BJ (cell line): ENCODE data around the gene POU2AF1. TPM values are rescaled to one million over a fixed set of nuclear protein-coding genes. Genes with fewer than 3 reads are reported as not detected.

ENCODE experiments used
- CTCF ChIA-PET: fragments of 350-600 bp; formaldehyde crosslinking; extraction: SDS; loops from one replicate; lab custom pipeline; 2021; ENCODE audit warnings: antibody characterized with exemption, inconsistent platforms; lab: Yijun Ruan, JAX
- POLR2A ChIA-PET: fragments of 300-600 bp; sonication (Branson Sonifier 250); formaldehyde crosslinking; extraction: SDS; loops from one replicate; lab custom pipeline; 2021; ENCODE audit warnings: antibody characterized with exemption; lab: Charles Lee
- DNase-seq: peaks from one replicate; pipeline ENCODE4 v3.0.0-alpha.2; 2011; ENCODE audit warnings: low read depth
- H3K27me3 ChIP-seq: 2 replicates; pipeline ENCODE4 v1.6.0; 2011; ENCODE audit warnings: low read length; ENCODE audit not compliant: control insufficient read depth, insufficient read depth
- H3K36me3 ChIP-seq: 2 replicates; pipeline ENCODE4 v1.5.1; 2011; ENCODE audit warnings: low read length; ENCODE audit not compliant: control insufficient read depth, insufficient read depth
- H3K4me3 ChIP-seq: 2 replicates; pipeline ENCODE4 v1.5.1; 2011; ENCODE audit warnings: low read depth, mild to moderate bottlenecking, control low read depth, low read length
- polyA minus RNA-seq: library from RNA; depleted of rRNA, polyadenylated mRNA; stranded (reverse); fragments of >200 nt; gene quantifications from 2 replicates; pipeline ENCODE4 v1.2.3, GENCODE V29; 2011; rRNA and poly(A)+ RNA removed
- polyA plus RNA-seq: library from polyadenylated mRNA; depleted of rRNA; stranded (reverse); fragments of >200 nt; gene quantifications from 2 replicates; pipeline ENCODE4 v1.2.3, GENCODE V29; 2011; rRNA removed
- TF ChIP-seq, protein P1 (sequence below): IDR thresholded peaks from 2 replicates; pipeline ENCODE4 v1.5.1; 2011; ENCODE audit warnings: low read depth, mild to moderate bottlenecking, control low read depth, inconsistent platforms, low read length, moderate library complexity; ENCODE audit not compliant: insufficient read depth

The POU2AF1 gene, protein sequence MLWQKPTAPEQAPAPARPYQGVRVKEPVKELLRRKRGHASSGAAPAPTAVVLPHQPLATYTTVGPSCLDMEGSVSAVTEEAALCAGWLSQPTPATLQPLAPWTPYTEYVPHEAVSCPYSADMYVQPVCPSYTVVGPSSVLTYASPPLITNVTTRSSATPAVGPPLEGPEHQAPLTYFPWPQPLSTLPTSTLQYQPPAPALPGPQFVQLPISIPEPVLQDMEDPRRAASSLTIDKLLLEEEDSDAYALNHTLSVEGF
- polyA plus RNA-seq (not detected in 2 replicates), polyA minus RNA-seq (not detected in 2 replicates)

DNA sequence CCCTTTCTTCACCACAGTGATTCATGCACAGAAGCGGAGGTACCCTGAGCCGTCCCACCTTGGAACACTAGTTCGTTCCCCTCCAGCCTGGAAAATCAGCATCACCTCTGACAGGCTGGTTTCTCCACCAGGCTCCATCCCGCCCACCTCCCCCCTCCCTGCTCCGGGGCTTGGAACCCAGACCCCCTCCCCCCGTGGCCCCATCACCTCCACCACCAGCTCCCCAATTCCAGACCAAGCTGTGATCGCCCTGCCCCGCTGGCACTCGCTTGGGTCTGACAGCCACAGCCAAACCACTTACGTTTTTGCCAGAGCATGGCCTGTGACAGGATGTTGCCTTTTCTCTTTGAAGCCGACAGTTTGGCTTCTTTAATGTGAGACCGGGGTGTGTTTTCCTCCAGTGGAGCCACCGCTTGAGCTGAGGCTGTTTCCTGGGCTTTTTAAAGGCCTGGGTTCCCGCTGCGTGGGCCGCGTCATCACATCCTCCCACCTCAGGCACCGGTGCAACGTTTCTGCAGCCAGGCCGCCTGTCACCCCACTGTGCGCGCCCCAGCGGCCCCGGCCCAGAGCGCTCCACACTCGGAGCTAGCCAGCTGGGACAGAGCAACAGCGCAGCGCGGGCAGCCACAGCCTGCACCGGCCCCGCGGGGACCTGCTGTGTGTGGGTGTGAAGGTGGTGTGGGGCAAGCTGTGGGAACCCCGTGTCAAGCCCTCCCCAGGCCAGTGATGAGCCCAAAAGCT lies at the start of gene POU2AF1:
Gene POU2AF1 (minus strand): TSS at position 415 of the 741 bp plus-strand sequence. CDS start 98 bp downstream, at position 317.
- DNase-seq, result no peak
- POLR2A ChIA-PET, result no interaction called here
- TF ChIP-seq, protein P1, sequence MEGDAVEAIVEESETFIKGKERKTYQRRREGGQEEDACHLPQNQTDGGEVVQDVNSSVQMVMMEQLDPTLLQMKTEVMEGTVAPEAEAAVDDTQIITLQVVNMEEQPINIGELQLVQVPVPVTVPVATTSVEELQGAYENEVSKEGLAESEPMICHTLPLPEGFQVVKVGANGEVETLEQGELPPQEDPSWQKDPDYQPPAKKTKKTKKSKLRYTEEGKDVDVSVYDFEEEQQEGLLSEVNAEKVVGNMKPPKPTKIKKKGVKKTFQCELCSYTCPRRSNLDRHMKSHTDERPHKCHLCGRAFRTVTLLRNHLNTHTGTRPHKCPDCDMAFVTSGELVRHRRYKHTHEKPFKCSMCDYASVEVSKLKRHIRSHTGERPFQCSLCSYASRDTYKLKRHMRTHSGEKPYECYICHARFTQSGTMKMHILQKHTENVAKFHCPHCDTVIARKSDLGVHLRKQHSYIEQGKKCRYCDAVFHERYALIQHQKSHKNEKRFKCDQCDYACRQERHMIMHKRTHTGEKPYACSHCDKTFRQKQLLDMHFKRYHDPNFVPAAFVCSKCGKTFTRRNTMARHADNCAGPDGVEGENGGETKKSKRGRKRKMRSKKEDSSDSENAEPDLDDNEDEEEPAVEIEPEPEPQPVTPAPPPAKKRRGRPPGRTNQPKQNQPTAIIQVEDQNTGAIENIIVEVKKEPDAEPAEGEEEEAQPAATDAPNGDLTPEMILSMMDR, result no peak
- CTCF ChIA-PET, result no interaction called here
- no peak within 1 kb of the TSS for H3K4me3 ChIP-seq
- H3K27me3 ChIP-seq, result 0 out of 2 replicates have a peak, but pooled peaks cover 3% of the 10 kb centered on the region
- no peaks in the 10 kb centered on the region for H3K36me3 ChIP-seq

DNA sequence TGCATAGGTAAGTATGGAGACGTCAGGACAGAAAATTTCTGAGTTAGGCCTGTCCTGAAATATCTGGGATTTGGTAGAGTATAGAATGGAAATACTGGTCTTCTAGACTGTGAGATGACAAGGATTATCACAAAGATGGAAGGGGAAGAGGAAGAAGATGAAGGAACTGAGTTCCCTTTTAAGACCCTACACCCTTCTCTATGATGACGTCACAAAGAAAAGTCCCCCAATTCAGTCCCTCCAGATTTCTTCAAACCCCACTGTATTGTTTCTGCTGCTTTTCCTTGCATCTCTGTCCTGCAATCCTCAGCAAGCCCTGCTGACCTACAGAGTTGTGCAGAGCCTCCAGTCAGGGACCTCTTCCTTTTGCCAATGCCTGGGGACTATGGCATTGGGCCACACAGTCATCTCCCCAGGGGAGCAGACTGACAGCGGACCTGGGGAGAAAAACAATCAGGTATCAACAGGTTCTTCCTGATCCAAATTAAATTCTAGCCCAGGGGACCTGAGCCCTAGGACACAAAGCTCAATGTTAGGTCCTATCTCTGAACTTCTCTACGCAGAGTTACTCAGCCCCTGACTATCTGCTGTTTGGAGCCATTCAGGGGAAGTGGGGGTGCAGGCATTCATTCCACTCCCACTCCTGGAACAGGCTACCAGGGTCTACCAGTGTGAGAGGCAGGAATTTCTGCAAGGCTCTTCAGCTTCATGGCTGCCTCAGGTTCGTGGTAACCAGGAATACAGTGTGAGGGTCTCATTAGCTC lies 49.2 kb upstream of the POU2AF1 start:
- TF ChIP-seq, protein P1, result no peak
- POLR2A ChIA-PET, result no interaction called here
- CTCF ChIA-PET, result interaction anchor here (0.9 to 16.8 kb wide), 15 partner anchors 9 to 189 kb away, joined by 3 to 231 read pairs (median 5); partner anchors contain the start of gene POU2AF3
- H3K4me3 ChIP-seq, result no peak overlapping the region
- no peak for DNase-seq
- H3K36me3 ChIP-seq, result no peaks in the 10 kb centered on the region
- peaks cover 3% of the 10 kb centered on the region for H3K27me3 ChIP-seq

DNA sequence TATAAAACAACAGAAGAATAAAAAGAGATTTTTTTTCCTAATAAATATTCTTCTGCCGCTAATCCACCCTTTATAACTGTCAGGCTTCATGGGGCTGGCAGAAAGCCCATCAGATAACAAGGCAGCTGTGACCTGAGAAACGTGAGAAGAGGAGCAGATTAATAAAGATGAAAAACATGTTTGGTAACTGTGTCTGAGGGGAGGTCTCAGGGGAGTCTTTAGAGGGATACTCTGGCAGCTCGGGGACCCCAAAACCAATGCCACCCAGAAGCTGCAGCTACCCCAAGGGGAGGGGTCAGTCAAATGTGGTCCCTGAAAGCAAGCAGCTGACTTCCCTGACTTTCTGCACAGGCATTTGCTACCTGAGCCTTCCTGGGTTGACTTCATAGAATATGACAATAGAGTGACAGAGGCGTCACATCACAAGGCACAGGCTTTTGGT lies 48.4 kb upstream of the POU2AF1 start:
- POLR2A ChIA-PET, result no interaction called here
- CTCF ChIA-PET, result interaction anchor here (1.4 to 16.8 kb wide), 7 partner anchors 9 to 144 kb away, joined by 4 to 231 read pairs (median 20); partner anchors contain the start of gene POU2AF3
- TF ChIP-seq, protein P1, result no peak
- no peak overlapping the region for H3K4me3 ChIP-seq
- DNase-seq, result no peak
- H3K27me3 ChIP-seq, result peaks cover 3% of the 10 kb centered on the region
- no peaks in the 10 kb centered on the region for H3K36me3 ChIP-seq

DNA sequence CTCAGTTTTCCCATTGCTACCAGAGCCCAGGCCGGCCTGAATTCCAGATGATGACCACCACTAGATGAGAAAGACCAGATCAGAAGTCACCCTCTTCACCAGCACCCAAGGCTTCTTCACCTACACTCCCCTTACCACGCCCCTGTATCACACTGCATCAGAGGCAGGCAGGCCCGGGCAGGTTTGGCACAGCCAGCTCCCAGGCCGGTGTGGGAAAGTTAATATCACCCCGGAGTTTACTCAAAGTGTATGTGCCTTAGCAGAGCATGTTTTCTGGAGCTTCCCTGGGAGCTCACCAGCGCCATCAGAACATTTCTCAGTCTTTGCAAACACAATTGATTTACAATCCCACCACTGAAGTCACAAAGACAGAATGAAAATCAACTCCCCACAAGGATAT lies 47.5 kb upstream of the POU2AF1 start:
- POLR2A ChIA-PET, result no interaction called here
- H3K4me3 ChIP-seq, result no peak overlapping the region
- CTCF ChIA-PET, result interaction anchor here (1.3 to 16.8 kb wide), 6 partner anchors 8 to 143 kb away, joined by 4 to 231 read pairs (median 25); partner anchors contain the start of gene POU2AF3
- H3K27me3 ChIP-seq, result peaks cover 3% of the 10 kb centered on the region
- TF ChIP-seq, protein P1, result no peak
- no peak for DNase-seq
- no peaks in the 10 kb centered on the region for H3K36me3 ChIP-seq
